GM21528 (cell line): ENCODE data around the gene HAO1.
"Not testable (repeated sequence)": the region's sequence is repeated elsewhere in the genome, so short reads cannot be mapped to it uniquely, and the experiment has no call there.

ENCODE experiments used
- ATAC-seq: cut with Tn5 transposase; IDR thresholded peaks from one replicate; pipeline ENCODE4 v1.9.1; 2021; ENCODE audit warnings: mild to moderate bottlenecking, moderate library complexity; ENCODE audit not compliant: unreplicated experiment, low FRiP score

The HAO1 gene

DNA sequence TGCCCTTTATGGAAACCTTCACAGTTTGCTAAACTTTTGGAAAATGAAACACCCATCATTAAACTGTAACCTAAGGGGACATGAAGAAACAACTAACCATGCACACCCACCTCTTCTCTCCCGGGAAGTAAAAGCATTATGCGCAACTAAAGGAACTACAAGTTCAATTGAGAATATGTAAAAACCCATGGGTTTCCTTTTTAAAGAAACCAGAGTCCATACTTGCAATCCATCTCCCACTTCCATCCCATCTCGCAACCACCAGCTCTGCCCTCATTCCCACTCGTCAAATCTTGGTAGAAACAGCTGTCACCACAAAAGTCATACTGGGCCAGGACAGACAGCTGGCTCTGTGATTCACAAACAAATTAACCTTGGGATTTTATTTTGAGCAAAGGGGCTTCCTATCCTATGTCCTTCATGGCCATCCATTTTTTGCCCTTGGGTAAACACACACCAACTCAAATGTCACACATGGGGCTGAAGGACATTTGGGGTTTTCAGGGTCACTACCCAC, 81.5 kb downstream of the HAO1 start:
- ATAC-seq, result no peak

- no peak for ATAC-seq
Observed at GRCh38 chr20:7856756-7857155, 83.5 kb downstream of the HAO1 start.

- no peak for ATAC-seq
Observed at GRCh38 chr20:7855545-7855944, 84.7 kb downstream of the HAO1 start.

- no peak for ATAC-seq
Observed at GRCh38 chr20:7853493-7853892, 86.8 kb downstream of the HAO1 start.

DNA sequence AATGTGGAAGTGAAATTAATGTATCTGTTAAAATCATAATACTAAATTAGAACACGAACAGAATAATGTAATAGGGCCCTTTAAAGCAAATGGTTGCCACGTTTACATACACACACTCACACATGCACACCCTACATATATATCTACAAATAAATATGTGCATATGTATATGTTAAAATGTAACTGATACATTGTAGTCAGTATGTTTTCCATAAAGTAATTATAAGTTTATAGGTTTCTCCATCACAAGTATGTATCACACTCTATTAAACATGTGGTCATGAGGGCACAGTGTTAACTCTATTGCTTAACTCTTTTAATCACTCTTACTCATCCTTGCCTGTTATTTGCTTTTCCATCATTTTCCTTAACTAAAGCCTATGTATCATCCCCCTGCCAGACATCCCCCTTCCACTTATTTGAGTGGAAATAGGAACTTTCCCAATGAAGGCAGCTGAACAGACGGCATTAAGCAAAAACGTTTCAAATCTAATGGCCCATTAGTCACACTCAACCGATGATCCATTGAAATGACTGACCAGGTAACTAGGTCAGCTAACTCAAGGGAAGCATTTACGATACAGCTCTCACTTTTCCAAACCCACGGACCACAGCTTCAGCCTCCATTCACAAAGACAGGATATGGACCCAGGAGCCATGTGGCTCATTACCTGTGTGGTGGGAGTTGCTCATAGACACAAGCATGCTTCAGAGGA, 89.3 kb downstream of the HAO1 start:
- ATAC-seq, result no peak

DNA sequence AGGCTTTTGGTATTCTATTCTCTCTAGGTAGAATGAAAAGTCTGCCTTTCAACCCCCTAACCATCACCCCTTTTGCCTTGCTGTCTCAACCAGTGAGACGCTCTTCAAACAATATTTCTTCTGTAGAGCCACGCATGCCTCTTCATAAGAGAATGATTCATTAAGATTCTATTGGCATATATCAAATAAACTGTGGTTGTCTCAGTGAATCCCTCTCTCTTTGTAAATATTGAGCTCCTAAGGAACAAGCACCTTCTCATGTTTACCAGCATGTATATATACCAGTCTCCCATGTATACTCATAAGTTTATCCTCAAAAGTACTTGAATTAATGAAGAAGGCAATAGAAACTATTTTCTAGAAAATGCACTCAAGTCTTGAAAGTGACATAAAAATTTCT, 90.6 kb downstream of the HAO1 start:
- ATAC-seq, result no peak

DNA sequence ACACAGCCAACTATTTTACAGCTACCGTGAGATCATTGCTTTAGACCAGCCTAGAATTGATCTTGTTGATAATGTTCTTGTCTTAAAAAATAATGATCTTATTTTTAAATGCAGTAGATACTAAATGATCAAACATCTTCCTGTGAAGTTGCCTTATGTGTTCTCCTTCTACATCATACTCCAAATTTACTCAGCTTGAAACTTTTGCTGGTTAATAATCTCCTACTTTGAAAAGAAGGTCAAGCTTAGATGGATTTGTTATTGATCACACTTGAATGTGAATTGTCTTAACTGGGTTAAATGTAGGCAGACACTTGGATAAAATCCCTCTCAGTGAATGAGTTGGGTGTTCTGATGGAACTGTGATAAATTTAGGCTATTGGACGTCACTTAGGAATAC, 91.9 kb downstream of the HAO1 start:
- ATAC-seq, result no peak

DNA sequence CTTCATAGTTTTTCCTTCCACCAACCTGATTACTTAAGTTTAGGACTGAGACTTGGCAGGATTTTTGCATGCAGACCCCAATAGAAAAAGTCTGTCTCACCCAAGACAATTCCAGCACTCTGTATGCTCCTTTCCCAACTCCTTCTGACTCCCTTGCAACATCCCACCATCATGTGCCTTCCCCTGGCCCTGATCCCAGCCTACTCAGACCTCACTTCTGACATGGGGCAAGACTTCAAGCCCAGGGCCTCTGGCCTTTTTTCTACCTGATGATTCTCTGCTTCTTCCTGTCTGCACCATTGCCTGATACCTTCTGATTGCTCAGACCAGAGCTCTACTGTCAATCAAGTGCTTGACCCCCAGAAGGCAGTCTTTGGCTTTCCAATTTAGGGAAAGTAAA, 96.6 kb downstream of the HAO1 start:
- ATAC-seq, result no peak

- no peak for ATAC-seq
Observed at GRCh38 chr20:7841971-7842310, 98.3 kb downstream of the HAO1 start.

- ATAC-seq, result no peak
Observed at GRCh38 chr20:7841291-7841970, 98.8 kb downstream of the HAO1 start.

DNA sequence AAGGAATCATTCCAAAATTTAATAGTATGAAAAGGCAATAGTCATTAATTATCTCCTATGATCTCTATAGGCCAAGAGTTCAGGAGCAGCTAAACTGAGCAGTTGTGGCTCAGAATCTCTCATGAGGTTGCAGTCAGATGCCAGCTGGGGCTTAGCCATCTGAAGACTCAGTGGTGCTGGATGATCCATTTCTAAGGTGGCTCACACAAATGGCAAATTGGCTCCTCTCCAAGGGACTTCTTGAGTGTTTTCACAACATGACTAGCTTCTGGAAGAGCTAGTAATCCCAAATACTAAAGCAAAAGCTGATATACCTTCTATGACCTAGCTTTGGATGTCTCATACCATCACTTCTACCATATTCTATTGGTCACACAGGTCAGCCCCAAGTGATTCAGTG, 104.2 kb downstream of the HAO1 start:
- ATAC-seq, result no peak

- ATAC-seq, result not testable (repeated sequence)
Observed at GRCh38 chr20:7834441-7834840, 105.8 kb downstream of the HAO1 start.
